K562 (cell line): ENCODE results near the gene FREM1.

Experiments
- ATF6 ChIP-seq: sonication (generic); formaldehyde crosslinking; IDR thresholded peaks from 2 replicates; pipeline ENCODE4 v1.4.0; 2020; ENCODE audit warnings: mild to moderate bottlenecking, missing genetic modification reagents
- BRD4 ChIP-seq: fragments of 200-600 bp; sonication (generic); IDR thresholded peaks from 2 replicates; pipeline ENCODE4 v1.6.1; 2017; ENCODE audit warnings: inconsistent platforms
- CTCF ChIP-seq, 3 experiments: IDR thresholded peaks in 2 of 3; conservative IDR thresholded peaks in 1 of 3; 2 replicates each; pipeline ENCODE4 v1.5.1; 2011 to 2012; ENCODE audit warnings: low read length in 3 of 3, mild to moderate bottlenecking in 3 of 3, control low read depth in 2 of 3, improper control_type of control experiment in 1 of 3, inconsistent platforms in 1 of 3, low read depth in 1 of 3, mixed read lengths in 1 of 3, moderate library complexity in 1 of 3; ENCODE audit not compliant: insufficient read depth in 2 of 3
- EP300 ChIP-seq: IDR thresholded peaks from 2 replicates; pipeline ENCODE4 v1.6.1; 2012; ENCODE audit warnings: low read length, improper control_type of control experiment
- ESRRA ChIP-seq: fragments of 450-650 bp; IDR thresholded peaks from 2 replicates; pipeline ENCODE4 v1.6.1; 2014; ENCODE audit warnings: low read depth, mild to moderate bottlenecking, moderate library complexity, borderline replicate concordance
- NR1H2 ChIP-seq: sonication (generic); formaldehyde crosslinking; IDR thresholded peaks from 2 replicates; pipeline ENCODE4 v1.4.0; 2020; ENCODE audit warnings: mild to moderate bottlenecking, missing genetic modification reagents
- POLR2A ChIP-seq: fragments of 450-650 bp; conservative IDR thresholded peaks from 2 replicates; pipeline ENCODE4 v1.6.1; 2016
- RBFOX2 ChIP-seq: fragments of 200-400 bp; formaldehyde crosslinking; IDR thresholded peaks from 2 replicates; pipeline ENCODE4 v1.6.1; 2017; ENCODE audit warnings: low read depth, mild to moderate bottlenecking, low read length, moderate library complexity
- RBM39 ChIP-seq: fragments of 200-400 bp; formaldehyde crosslinking; optimal IDR thresholded peaks from 2 replicates; pipeline ENCODE3; 2018; ENCODE audit warnings: low read depth, low read length
- SNAPC5 ChIP-seq: fragments of 250-450 bp; sonication (Bioruptor Pico); IDR thresholded peaks from 2 replicates; pipeline ENCODE4 v1.8.0; 2021; ENCODE audit warnings: moderate library complexity, mild to moderate bottlenecking, inconsistent platforms
- TAF1 ChIP-seq: IDR thresholded peaks from 2 replicates; pipeline ENCODE4 v1.6.1; 2011; ENCODE audit warnings: mild to moderate bottlenecking, low read length, moderate library complexity; ENCODE audit not compliant: insufficient read depth, control insufficient read depth, severe bottlenecking; ENCODE audit errors: extremely low read depth
- TCF7L2 ChIP-seq: fragments of 150-350 bp; IDR thresholded peaks from 2 replicates; pipeline ENCODE4 v1.6.1; 2016; ENCODE audit warnings: low read depth, mild to moderate bottlenecking, low read length, moderate library complexity

- TF ChIP-seq CTCF (IDR thresholded peaks at IDR 0.05 in 2 of 3, conservative IDR thresholded peaks at IDR 0.05 in 1 of 3; ENCODE audit: insufficient read depth in 2 of 3, low read depth in 1 of 3, low read length in 3 of 3) (no peak), RBM39 (no peak), TAF1 (no peak), NR1H2 (no peak), ESRRA (no peak), BRD4 (no peak), POLR2A (no peak), SNAPC5 (CRISPR knock-in tag) (no peak), ATF6 (CRISPR knock-in tag) (no peak), TCF7L2 (no peak), EP300 (no peak), RBFOX2 (no peak)
Observed at GRCh38 chr9:14723301-14723700, 186.9 kb downstream of the FREM1 start.
